Parathyroid adenoma (tissue), 2 donors: Measurements from ENCODE around the gene EXOC4.

ENCODE experiments used
- H2AFZ ChIP-seq: fragments of 300-600 bp; sonication (generic); one replicate; pipeline ENCODE4 v1.7.0; 2017; ENCODE audit warnings: antibody characterized with exemption, mild to moderate bottlenecking
- H3K27ac ChIP-seq: fragments of 300-600 bp; sonication (generic); one replicate; pipeline ENCODE4 v1.7.0; 2017
- H3K27me3 ChIP-seq: fragments of 300-600 bp; sonication (generic); one replicate; pipeline ENCODE4 v1.7.0; 2017; ENCODE audit warnings: low read length; ENCODE audit not compliant: control insufficient read depth, insufficient read depth
- H3K36me3 ChIP-seq: fragments of 300-600 bp; sonication (generic); one replicate; pipeline ENCODE4 v1.7.0; 2017; ENCODE audit warnings: low read length; ENCODE audit not compliant: control insufficient read depth, insufficient read depth
- H3K4me1 ChIP-seq: fragments of 300-600 bp; sonication (generic); one replicate; pipeline ENCODE4 v1.7.0; 2017; ENCODE audit warnings: control low read depth
- H3K4me2 ChIP-seq: fragments of 300-600 bp; sonication (generic); one replicate; pipeline ENCODE4 v1.7.0; 2017; ENCODE audit warnings: low read length
- H3K4me3 ChIP-seq: fragments of 300-600 bp; sonication (generic); one replicate; pipeline ENCODE4 v1.7.0; 2017; ENCODE audit warnings: low read depth, low read length
- H3K79me2 ChIP-seq: fragments of 300-600 bp; sonication (generic); one replicate; pipeline ENCODE4 v1.7.0; 2017; ENCODE audit warnings: control low read depth
- H3K9ac ChIP-seq: fragments of 300-600 bp; sonication (generic); one replicate; pipeline ENCODE4 v1.7.0; 2017; ENCODE audit warnings: mild to moderate bottlenecking
- H3K9me3 ChIP-seq: fragments of 300-600 bp; sonication (generic); one replicate; pipeline ENCODE4 v1.7.0; 2017; ENCODE audit warnings: low read length; ENCODE audit not compliant: control insufficient read depth
- CTCF ChIP-seq: fragments of 300-600 bp; sonication (generic); IDR thresholded peaks from one replicate; pipeline ENCODE4 v1.7.0; 2017; ENCODE audit warnings: antibody characterized with exemption, mild to moderate bottlenecking
- donor health status: primary hyperparathyroidism.

Gene EXOC4

DNA sequence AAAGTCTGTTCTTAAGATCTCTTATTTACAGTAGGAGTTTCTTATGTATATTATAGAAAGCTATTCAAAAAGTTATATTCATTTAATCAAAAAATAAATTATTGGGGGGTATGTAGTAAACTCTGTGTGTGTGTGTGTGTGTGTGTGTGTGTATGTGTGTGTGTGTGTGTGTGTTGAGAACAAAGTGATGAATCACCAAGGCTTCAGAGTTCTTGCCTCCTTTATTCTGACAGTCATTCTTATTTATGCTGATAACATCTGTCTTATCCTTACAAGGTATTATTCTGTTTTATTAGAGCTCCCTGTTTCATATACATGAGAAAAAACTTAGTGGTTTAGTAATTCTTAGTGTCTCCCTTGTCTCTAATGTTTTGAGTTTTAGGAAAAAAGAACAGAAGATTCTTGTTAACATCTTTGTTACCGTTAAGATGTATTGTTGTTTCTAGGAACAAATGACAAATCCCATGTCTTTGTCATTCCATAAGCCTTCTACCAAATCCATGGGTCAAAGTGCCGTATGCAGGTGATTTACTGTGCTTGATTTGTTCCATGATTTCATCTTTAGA is 424.0 kb downstream of the EXOC4 start:
- Histone ChIP-seq H3K36me3 (no peaks in the 10 kb centered on the region), H3K27ac (no peak overlapping the region), H3K79me2 (no peaks in the 10 kb centered on the region), H3K9me3 (no peaks in the 10 kb centered on the region), H3K9ac (no peak overlapping the region), H3K4me2 (no peak overlapping the region), H3K4me3 (no peak overlapping the region), H3K4me1 (no peaks in the 10 kb centered on the region), H2AFZ (no peak overlapping the region), H3K27me3 (no peaks in the 10 kb centered on the region)
- no peak for TF ChIP-seq CTCF

GRCh38 chr7:133678137-133678814 is 425.4 kb downstream of the EXOC4 start:
- no peaks in the 10 kb centered on the region for H3K9me3 ChIP-seq
- no peaks in the 10 kb centered on the region for H3K27me3 ChIP-seq
- no peaks in the 10 kb centered on the region for H3K4me1 ChIP-seq
- H3K36me3 ChIP-seq: no peaks in the 10 kb centered on the region
- no peak for TF ChIP-seq CTCF
- H3K27ac ChIP-seq: no peak overlapping the region
- no peak overlapping the region for H3K4me3 ChIP-seq
- no peaks in the 10 kb centered on the region for H3K79me2 ChIP-seq
- H3K9ac ChIP-seq: no peak overlapping the region
- no peak overlapping the region for H3K4me2 ChIP-seq
- H2AFZ ChIP-seq: no peak overlapping the region

- Histone ChIP-seq H3K4me1 (no peaks in the 10 kb centered on the region), H3K9me3 (no peaks in the 10 kb centered on the region), H3K9ac (no peak overlapping the region), H3K36me3 (no peaks in the 10 kb centered on the region), H3K27me3 (no peaks in the 10 kb centered on the region), H3K79me2 (no peaks in the 10 kb centered on the region), H3K4me2 (no peak overlapping the region), H3K27ac (no peak overlapping the region), H3K4me3 (no peak overlapping the region), H2AFZ (no peak overlapping the region)
- TF ChIP-seq CTCF: no peak
These were observed 427.1 kb downstream of the EXOC4 start for GRCh38 chr7:133679977-133680376.

DNA sequence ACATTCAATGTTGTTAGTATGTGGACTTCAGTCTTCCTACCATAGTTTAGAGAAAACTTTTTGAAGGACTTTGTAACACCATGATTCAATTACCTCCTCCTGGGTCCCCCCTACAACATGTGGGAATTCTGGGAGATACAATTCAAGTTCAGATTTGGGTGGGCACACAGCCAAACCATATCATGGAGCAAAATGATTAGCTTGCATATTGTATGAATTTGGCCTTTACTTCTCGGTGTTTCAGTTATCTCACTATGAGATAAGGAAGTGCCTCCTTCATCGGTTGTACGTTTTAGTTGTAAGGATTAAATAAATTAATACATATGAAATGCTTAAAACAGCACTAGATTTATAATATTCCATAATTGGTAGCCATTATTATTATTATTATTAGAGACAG is 428.7 kb downstream of the EXOC4 start:
- TF ChIP-seq CTCF: no peak
- H3K9ac ChIP-seq: no peak overlapping the region
- no peak overlapping the region for H3K4me2 ChIP-seq
- no peak overlapping the region for H3K4me3 ChIP-seq
- H3K27me3 ChIP-seq: no peaks in the 10 kb centered on the region
- H3K36me3 ChIP-seq: no peaks in the 10 kb centered on the region
- no peak overlapping the region for H2AFZ ChIP-seq
- no peak overlapping the region for H3K27ac ChIP-seq
- no peaks in the 10 kb centered on the region for H3K79me2 ChIP-seq
- no peaks in the 10 kb centered on the region for H3K4me1 ChIP-seq
- no peaks in the 10 kb centered on the region for H3K9me3 ChIP-seq
